Neural progenitor cell (in vitro differentiated cells): ENCODE data around the gene ARHGAP15. TPM values are rescaled to one million over a fixed set of nuclear protein-coding genes. Genes with fewer than 3 reads are reported as not detected.
A peak's percentile ranks its signal among the peaks of the same experiment; 100 is the strongest.

Source experiments
- DNase-seq: peaks from one replicate; pipeline ENCODE4 v3.0.0-alpha.2; 2016; ENCODE audit warnings: low spot score
- H2AFZ ChIP-seq: fragments of 200-600 bp; sonication (generic); replicated peaks from 2 replicates; pipeline ENCODE4 v1.6.1; 2016; ENCODE audit warnings: antibody characterized with exemption
- H3F3A ChIP-seq: fragments of 200-600 bp; sonication (generic); 2 replicates; pipeline ENCODE4 v1.6.1; 2016; ENCODE audit warnings: antibody characterized with exemption, low read depth
- H3K27ac ChIP-seq: fragments of 200-600 bp; sonication (generic); 2 replicates; pipeline ENCODE4 v1.5.1; 2016; ENCODE audit warnings: mild to moderate bottlenecking
- H3K27me3 ChIP-seq: fragments of 200-600 bp; sonication (generic); 2 replicates; pipeline ENCODE4 v1.6.1; 2016; ENCODE audit warnings: mild to moderate bottlenecking, moderate library complexity
- H3K36me3 ChIP-seq: fragments of 200-600 bp; sonication (generic); 2 replicates; pipeline ENCODE4 v1.5.1; 2016
- H3K4me1 ChIP-seq: fragments of 200-600 bp; sonication (generic); 2 replicates; pipeline ENCODE4 v1.6.1; 2016; ENCODE audit warnings: mixed run types
- H3K4me2 ChIP-seq: fragments of 200-600 bp; sonication (generic); 2 replicates; pipeline ENCODE4 v1.6.1; 2016
- H3K4me3 ChIP-seq: fragments of 200-600 bp; sonication (generic); 2 replicates; pipeline ENCODE4 v1.5.1; 2016
- H3K79me2 ChIP-seq: fragments of 200-600 bp; sonication (generic); 2 replicates; pipeline ENCODE4 v1.6.1; 2016; ENCODE audit warnings: low read depth
- H3K9ac ChIP-seq: fragments of 200-600 bp; sonication (generic); 2 replicates; pipeline ENCODE4 v1.6.1; 2016
- H3K9me3 ChIP-seq: fragments of 200-600 bp; sonication (generic); 2 replicates; pipeline ENCODE4 v1.5.1; 2016; ENCODE audit warnings: low read depth
- H4K20me1 ChIP-seq: fragments of 200-600 bp; sonication (generic); 2 replicates; pipeline ENCODE4 v1.6.1; 2016; ENCODE audit warnings: low read depth
- H3K27ac Mint-ChIP-seq: 3 replicates; pipeline ENCODE4 v1.8.0; 2021; ENCODE audit warnings: mixed read lengths
- H3K27me3 Mint-ChIP-seq: 2 replicates; pipeline ENCODE4 v1.8.0; 2022; ENCODE audit warnings: low read depth, mild to moderate bottlenecking, inconsistent platforms, moderate library complexity, mixed read lengths; ENCODE audit not compliant: insufficient read depth
- H3K36me3 Mint-ChIP-seq: 3 replicates; pipeline ENCODE4 v1.8.0; 2021; ENCODE audit warnings: mixed read lengths
- H3K4me1 Mint-ChIP-seq: 3 replicates; pipeline ENCODE4 v1.8.0; 2021; ENCODE audit warnings: mixed read lengths
- H3K4me3 Mint-ChIP-seq: 3 replicates; pipeline ENCODE4 v1.8.0; 2021; ENCODE audit warnings: mild to moderate bottlenecking, moderate library complexity, mixed read lengths
- H3K9me3 Mint-ChIP-seq: 3 replicates; pipeline ENCODE4 v1.8.0; 2020; ENCODE audit warnings: mixed read lengths
- EZH2 ChIP-seq: fragments of 200-600 bp; sonication (generic); IDR thresholded peaks from 2 replicates; pipeline ENCODE4 v1.6.1; 2017; ENCODE audit warnings: antibody characterized with exemption, mild to moderate bottlenecking, moderate library complexity
- EZH2phosphoT487 ChIP-seq: fragments of 200-600 bp; sonication (generic); IDR thresholded peaks from 2 replicates; pipeline ENCODE4 v1.6.1; 2017; ENCODE audit warnings: antibody characterized with exemption
- total RNA-seq: library from RNA; depleted of rRNA; stranded (reverse); fragments of >200 nt; gene quantifications from 2 replicates; pipeline ENCODE4 v1.2.3, GENCODE V29; 2015; ENCODE audit warnings: low replicate concordance
- TF ChIP-seq, protein P1 (sequence below): fragments of 200-600 bp; sonication (generic); IDR thresholded peaks from 2 replicates; pipeline ENCODE4 v1.5.1; 2017; ENCODE audit warnings: antibody characterized with exemption, mild to moderate bottlenecking

Gene ARHGAP15
- total RNA-seq, 1 donor from 2014 or later: 5.9 TPM

DNA sequence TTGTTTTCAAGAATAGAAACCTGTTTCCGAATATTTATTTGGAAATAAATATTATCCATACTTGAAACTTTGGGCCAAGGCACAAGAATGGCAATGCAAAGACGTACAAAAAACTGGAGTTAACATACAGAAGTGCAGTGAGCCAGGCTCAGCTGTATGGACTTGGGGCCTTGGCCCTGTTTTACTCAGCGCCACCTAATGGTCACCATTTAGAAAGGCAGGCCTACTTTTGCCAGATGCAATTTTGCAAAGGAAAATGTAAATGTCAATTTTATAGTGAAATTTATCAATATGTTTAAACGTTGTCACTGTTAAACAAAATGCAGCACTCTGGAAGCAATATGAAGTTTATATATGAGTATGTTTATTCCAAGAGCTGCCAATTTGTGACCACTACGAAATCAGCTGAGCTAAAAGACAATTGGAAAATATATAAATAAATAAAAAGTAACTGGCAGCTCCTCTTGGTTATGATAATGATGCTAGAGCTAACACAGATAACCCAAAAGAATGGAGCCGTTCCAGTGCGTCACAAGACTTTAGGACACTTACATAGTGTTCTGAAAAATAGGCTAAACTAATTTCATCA lies 155.0 kb downstream of the ARHGAP15 start:
- H3K4me1 ChIP-seq: no peaks in the 10 kb centered on the region
- no peaks in the 10 kb centered on the region for H3F3A ChIP-seq
- H3K4me2 ChIP-seq: no peak overlapping the region
- Mint-ChIP-seq H3K9me3 (no peaks in the 10 kb centered on the region), H3K27ac (no peak overlapping the region), H3K4me1 (no peaks in the 10 kb centered on the region), H3K4me3 (no peak overlapping the region), H3K27me3 (no peaks in the 10 kb centered on the region), H3K36me3 (no peaks in the 10 kb centered on the region)
- DNase-seq: peak; percentile 75
- no peak for TF ChIP-seq EZH2phosphoT487
- TF ChIP-seq, protein P1, sequence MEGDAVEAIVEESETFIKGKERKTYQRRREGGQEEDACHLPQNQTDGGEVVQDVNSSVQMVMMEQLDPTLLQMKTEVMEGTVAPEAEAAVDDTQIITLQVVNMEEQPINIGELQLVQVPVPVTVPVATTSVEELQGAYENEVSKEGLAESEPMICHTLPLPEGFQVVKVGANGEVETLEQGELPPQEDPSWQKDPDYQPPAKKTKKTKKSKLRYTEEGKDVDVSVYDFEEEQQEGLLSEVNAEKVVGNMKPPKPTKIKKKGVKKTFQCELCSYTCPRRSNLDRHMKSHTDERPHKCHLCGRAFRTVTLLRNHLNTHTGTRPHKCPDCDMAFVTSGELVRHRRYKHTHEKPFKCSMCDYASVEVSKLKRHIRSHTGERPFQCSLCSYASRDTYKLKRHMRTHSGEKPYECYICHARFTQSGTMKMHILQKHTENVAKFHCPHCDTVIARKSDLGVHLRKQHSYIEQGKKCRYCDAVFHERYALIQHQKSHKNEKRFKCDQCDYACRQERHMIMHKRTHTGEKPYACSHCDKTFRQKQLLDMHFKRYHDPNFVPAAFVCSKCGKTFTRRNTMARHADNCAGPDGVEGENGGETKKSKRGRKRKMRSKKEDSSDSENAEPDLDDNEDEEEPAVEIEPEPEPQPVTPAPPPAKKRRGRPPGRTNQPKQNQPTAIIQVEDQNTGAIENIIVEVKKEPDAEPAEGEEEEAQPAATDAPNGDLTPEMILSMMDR: peak; percentile 94
- no peaks in the 10 kb centered on the region for H3K79me2 ChIP-seq
- H3K27me3 ChIP-seq: no peaks in the 10 kb centered on the region
- H4K20me1 ChIP-seq: no peaks in the 10 kb centered on the region
- H3K9ac ChIP-seq: no peak overlapping the region
- H3K27ac ChIP-seq: no peak overlapping the region
- no peaks in the 10 kb centered on the region for H3K36me3 ChIP-seq
- no peak overlapping the region for H3K4me3 ChIP-seq
- peak overlapping the region; percentile 17 for H2AFZ ChIP-seq
- no peaks in the 10 kb centered on the region for H3K9me3 ChIP-seq

DNA sequence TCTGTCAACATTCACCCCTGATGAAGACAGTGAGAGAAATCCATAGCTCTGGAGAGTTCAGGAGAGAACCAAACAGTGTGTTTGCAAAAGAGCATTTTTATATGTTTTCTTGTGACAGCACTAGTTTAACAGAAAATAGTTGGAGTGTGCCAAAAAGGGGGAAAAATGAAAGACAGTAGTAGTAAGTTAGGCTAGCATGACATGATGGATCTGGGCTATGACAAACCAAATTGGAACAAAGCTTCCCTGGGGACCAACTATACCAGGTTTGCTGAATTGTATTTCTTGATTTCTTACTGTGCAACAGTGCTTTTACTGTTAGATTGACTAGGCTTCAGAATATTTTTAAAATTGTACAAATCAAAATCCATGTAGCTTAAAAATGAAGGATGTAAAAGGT lies 159.8 kb downstream of the ARHGAP15 start:
- Histone ChIP-seq H3K79me2 (no peaks in the 10 kb centered on the region), H2AFZ (no peak overlapping the region), H3K27ac (no peak overlapping the region), H3K9ac (no peak overlapping the region), H3K4me2 (no peak overlapping the region), H3K36me3 (no peaks in the 10 kb centered on the region), H4K20me1 (no peaks in the 10 kb centered on the region), H3K27me3 (no peaks in the 10 kb centered on the region), H3K4me1 (no peaks in the 10 kb centered on the region), H3K4me3 (no peak overlapping the region), H3K9me3 (no peaks in the 10 kb centered on the region), H3F3A (no peaks in the 10 kb centered on the region)
- DNase-seq: no peak
- H3K9me3 Mint-ChIP-seq: no peaks in the 10 kb centered on the region
- no peaks in the 10 kb centered on the region for H3K36me3 Mint-ChIP-seq
- H3K4me1 Mint-ChIP-seq: no peaks in the 10 kb centered on the region
- H3K27me3 Mint-ChIP-seq: no peaks in the 10 kb centered on the region
- TF ChIP-seq EZH2: no peak
- no peak for TF ChIP-seq EZH2phosphoT487
- TF ChIP-seq, protein P1: no peak
- H3K4me3 Mint-ChIP-seq: no peak overlapping the region
- H3K27ac Mint-ChIP-seq: no peak overlapping the region

DNA sequence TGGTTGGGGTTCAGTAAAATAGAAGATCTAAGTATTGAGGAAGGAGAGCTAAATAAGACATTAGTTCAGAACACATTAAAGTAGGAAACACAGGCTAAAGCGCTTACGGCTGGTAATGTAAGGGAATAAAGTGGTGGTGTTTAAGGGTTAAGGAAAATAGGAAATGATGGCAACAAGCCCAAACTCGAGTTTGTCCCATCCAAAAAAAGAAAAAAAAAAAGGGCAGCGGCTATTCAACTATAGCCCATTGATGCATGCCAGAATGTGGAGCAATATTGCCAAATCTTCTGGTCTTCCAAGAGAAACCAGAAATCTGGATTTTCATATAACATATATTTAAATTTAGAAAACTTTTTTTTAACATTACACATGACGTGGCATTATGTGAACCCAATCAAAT lies 161.0 kb downstream of the ARHGAP15 start:
- Histone ChIP-seq H3K4me3 (no peak overlapping the region), H3K4me1 (peaks cover 1% of the 10 kb centered on the region), H3K27me3 (no peaks in the 10 kb centered on the region), H3K9ac (no peak overlapping the region), H3K27ac (no peak overlapping the region), H3K9me3 (no peaks in the 10 kb centered on the region), H3K79me2 (no peaks in the 10 kb centered on the region), H3F3A (no peaks in the 10 kb centered on the region), H2AFZ (no peak overlapping the region), H3K36me3 (no peaks in the 10 kb centered on the region), H3K4me2 (no peak overlapping the region), H4K20me1 (no peaks in the 10 kb centered on the region)
- Mint-ChIP-seq H3K4me1 (no peaks in the 10 kb centered on the region), H3K9me3 (no peaks in the 10 kb centered on the region), H3K36me3 (no peaks in the 10 kb centered on the region), H3K27ac (no peak overlapping the region), H3K27me3 (no peaks in the 10 kb centered on the region), H3K4me3 (no peak overlapping the region)
- TF ChIP-seq EZH2phosphoT487: no peak
- TF ChIP-seq EZH2: no peak
- TF ChIP-seq, protein P1: no peak
- no peak for DNase-seq
